Endothelial cell of umbilical vein (primary cell): Measurements from ENCODE around the gene SCN3B.

Source experiments
- POLR2A ChIP-seq: IDR thresholded peaks from 2 replicates; pipeline ENCODE4 v1.6.1; 2012; ENCODE audit warnings: low read depth, mild to moderate bottlenecking, control low read depth, low read length
- POLR2AphosphoS5 ChIP-seq: IDR thresholded peaks from 2 replicates; pipeline ENCODE4 v1.6.1; 2012; ENCODE audit warnings: low read depth, mild to moderate bottlenecking, control low read depth, low read length, moderate library complexity; ENCODE audit not compliant: insufficient read depth
- TF ChIP-seq, protein P1 (sequence below): IDR thresholded peaks from 2 replicates; pipeline ENCODE4 v1.6.1; 2011; ENCODE audit not compliant: insufficient read depth, insufficient read length
- TF ChIP-seq, protein P2 (sequence below), 2 donors: IDR thresholded peaks; 1 replicate in 1 of 2; 2 replicates in 1 of 2; pipeline ENCODE4 v1.5.1; 2011; ENCODE audit warnings: low read length in 2 of 2, mild to moderate bottlenecking in 2 of 2, moderate library complexity in 2 of 2, control low read depth in 1 of 2, inconsistent platforms in 1 of 2, low read depth in 1 of 2; ENCODE audit not compliant: insufficient read depth in 1 of 2; ENCODE audit errors: extremely low read depth in 1 of 2

DNA sequence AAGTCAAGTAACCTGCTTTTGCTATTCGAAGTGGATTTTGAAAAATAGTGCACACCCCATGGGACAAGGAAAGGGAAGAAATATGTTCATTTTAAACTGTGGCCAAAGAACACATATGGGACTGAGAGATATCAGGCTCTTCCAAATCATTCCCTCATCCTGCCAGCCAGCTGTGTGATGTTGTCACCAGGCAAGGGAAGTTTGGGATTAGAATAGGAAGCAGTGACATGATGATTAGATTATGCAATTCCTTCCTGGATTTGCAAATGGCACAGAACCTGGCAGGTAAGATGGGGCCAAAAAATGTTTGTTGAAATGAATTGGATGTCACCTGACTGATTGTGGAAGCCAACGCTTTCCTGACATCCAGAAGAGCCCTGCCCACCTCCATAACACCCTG, 4.9 kb upstream of the SCN3B start:
- TF ChIP-seq, protein P1, sequence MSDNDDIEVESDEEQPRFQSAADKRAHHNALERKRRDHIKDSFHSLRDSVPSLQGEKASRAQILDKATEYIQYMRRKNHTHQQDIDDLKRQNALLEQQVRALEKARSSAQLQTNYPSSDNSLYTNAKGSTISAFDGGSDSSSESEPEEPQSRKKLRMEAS, result no peak
- no peak for TF ChIP-seq POLR2AphosphoS5
- no peak for TF ChIP-seq POLR2A
- TF ChIP-seq, protein P2, sequence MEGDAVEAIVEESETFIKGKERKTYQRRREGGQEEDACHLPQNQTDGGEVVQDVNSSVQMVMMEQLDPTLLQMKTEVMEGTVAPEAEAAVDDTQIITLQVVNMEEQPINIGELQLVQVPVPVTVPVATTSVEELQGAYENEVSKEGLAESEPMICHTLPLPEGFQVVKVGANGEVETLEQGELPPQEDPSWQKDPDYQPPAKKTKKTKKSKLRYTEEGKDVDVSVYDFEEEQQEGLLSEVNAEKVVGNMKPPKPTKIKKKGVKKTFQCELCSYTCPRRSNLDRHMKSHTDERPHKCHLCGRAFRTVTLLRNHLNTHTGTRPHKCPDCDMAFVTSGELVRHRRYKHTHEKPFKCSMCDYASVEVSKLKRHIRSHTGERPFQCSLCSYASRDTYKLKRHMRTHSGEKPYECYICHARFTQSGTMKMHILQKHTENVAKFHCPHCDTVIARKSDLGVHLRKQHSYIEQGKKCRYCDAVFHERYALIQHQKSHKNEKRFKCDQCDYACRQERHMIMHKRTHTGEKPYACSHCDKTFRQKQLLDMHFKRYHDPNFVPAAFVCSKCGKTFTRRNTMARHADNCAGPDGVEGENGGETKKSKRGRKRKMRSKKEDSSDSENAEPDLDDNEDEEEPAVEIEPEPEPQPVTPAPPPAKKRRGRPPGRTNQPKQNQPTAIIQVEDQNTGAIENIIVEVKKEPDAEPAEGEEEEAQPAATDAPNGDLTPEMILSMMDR (IDR thresholded peaks at IDR 0.05; ENCODE audit: extremely low read depth in 1 of 2, insufficient read depth in 1 of 2, low read depth in 1 of 2, low read length in 2 of 2), result no peak
